Ishikawa (cell line): Measurements from ENCODE around the gene PRKN.

Source experiments
- CEBPB ChIP-seq: IDR thresholded peaks from 2 replicates; pipeline ENCODE4 v1.6.1; 2012
- CREB1 ChIP-seq: IDR thresholded peaks from 2 replicates; pipeline ENCODE4 v1.6.1; 2012; ENCODE audit warnings: low read depth
- EGR1 ChIP-seq: IDR thresholded peaks from 2 replicates; pipeline ENCODE4 v1.6.1; 2012
- EP300 ChIP-seq: IDR thresholded peaks from 2 replicates; pipeline ENCODE4 v1.6.1; 2012; ENCODE audit warnings: borderline replicate concordance
- FOXM1 ChIP-seq: IDR thresholded peaks from 2 replicates; pipeline ENCODE4 v1.6.1; 2012; ENCODE audit warnings: low read depth, borderline replicate concordance
- MAX ChIP-seq: IDR thresholded peaks from 2 replicates; pipeline ENCODE4 v1.6.1; 2012
- RAD21 ChIP-seq: IDR thresholded peaks from 2 replicates; pipeline ENCODE4 v1.6.1; 2012; ENCODE audit warnings: low read depth
- REST ChIP-seq: IDR thresholded peaks from 2 replicates; pipeline ENCODE4 v1.6.1; 2012; ENCODE audit warnings: low read depth, mild to moderate bottlenecking
- TAF1 ChIP-seq: IDR thresholded peaks from 2 replicates; pipeline ENCODE4 v1.6.1; 2012; ENCODE audit warnings: low read depth, mild to moderate bottlenecking
- TCF12 ChIP-seq: IDR thresholded peaks from 2 replicates; pipeline ENCODE4 v1.6.1; 2012; ENCODE audit warnings: low read depth
- TEAD4 ChIP-seq: IDR thresholded peaks from 2 replicates; pipeline ENCODE4 v1.6.1; 2012
- USF1 ChIP-seq: IDR thresholded peaks from 2 replicates; pipeline ENCODE4 v1.6.1; 2012
- ZBTB7A ChIP-seq: IDR thresholded peaks from 2 replicates; pipeline ENCODE4 v1.6.1; 2012; ENCODE audit warnings: low read depth

- TF ChIP-seq RAD21 (no peak), EP300 (no peak), CEBPB (no peak), TAF1 (no peak), REST (no peak), TCF12 (no peak), MAX (no peak), CREB1 (no peak), EGR1 (no peak), ZBTB7A (no peak), FOXM1 (no peak), TEAD4 (no peak), USF1 (no peak)
These were observed 677.0 kb downstream of the PRKN start for GRCh38 chr6:162050579-162050978.
